Caco-2 (cell line): ENCODE data around the gene MMP23B. TPM values are rescaled to one million over a fixed set of nuclear protein-coding genes. Genes with fewer than 3 reads are reported as not detected.

Source experiments
- BruUV-seq: library from RNA; stranded (reverse); fragments of 400-500 nt; replicated peaks from 2 replicates; lab custom pipeline; 2021; lab: Mats Ljungman, UMichigan
- CTCF ChIA-PET: fragments of 300-600 bp; sonication (Branson Sonifier 250); formaldehyde crosslinking; loops from one replicate; lab custom pipeline; 2022; ENCODE audit warnings: antibody characterized with exemption; lab: Charles Lee
- POLR2A ChIA-PET: fragments of 300-600 bp; sonication (Branson Sonifier 250); formaldehyde crosslinking; loops from one replicate; lab custom pipeline; 2022; ENCODE audit warnings: antibody characterized with exemption; lab: Charles Lee
- DNase-seq, 2 experiments: peaks; one replicate each; pipeline versions ENCODE4 v3.0.0 to v3.0.0-alpha.2; 2020 to 2022
- H3K27me3 ChIP-seq: replicated peaks from 2 replicates; pipeline ENCODE4 v1.6.0; 2011; ENCODE audit warnings: low read length; ENCODE audit not compliant: control insufficient read depth, insufficient read depth
- H3K36me3 ChIP-seq: 2 replicates; pipeline ENCODE4 v1.5.1; 2011; ENCODE audit warnings: low read length; ENCODE audit not compliant: control insufficient read depth, insufficient read depth
- H3K4me1 ChIP-seq: fragments of 250-450 bp; sonication (Bioruptor Pico); 2 replicates; pipeline ENCODE4 v1.5.1; 2020; ENCODE audit warnings: mild to moderate bottlenecking
- H3K4me3 ChIP-seq: 2 replicates; pipeline ENCODE4 v1.5.1; 2011; ENCODE audit warnings: low read depth, mild to moderate bottlenecking, control low read depth, low read length
- H3K9me3 ChIP-seq: fragments of 250-450 bp; sonication (Bioruptor Pico); 2 replicates; pipeline ENCODE4 v1.5.1; 2020; ENCODE audit warnings: mild to moderate bottlenecking, moderate library complexity
- H3K27ac Mint-ChIP-seq: one replicate; pipeline ENCODE4 v1.8.0; 2022; ENCODE audit warnings: mixed read lengths; ENCODE audit not compliant: unreplicated experiment
- H3K27me3 Mint-ChIP-seq: one replicate; pipeline ENCODE4 v1.8.0; 2022; ENCODE audit warnings: mixed read lengths; ENCODE audit not compliant: insufficient read depth, unreplicated experiment
- H3K36me3 Mint-ChIP-seq: one replicate; pipeline ENCODE4 v1.8.0; 2022; ENCODE audit warnings: mild to moderate bottlenecking, mixed read lengths; ENCODE audit not compliant: insufficient read depth, unreplicated experiment
- H3K4me1 Mint-ChIP-seq: one replicate; pipeline ENCODE4 v1.8.0; 2022; ENCODE audit warnings: low read depth, mixed read lengths; ENCODE audit not compliant: unreplicated experiment
- H3K4me3 Mint-ChIP-seq: one replicate; pipeline ENCODE4 v1.8.0; 2022; ENCODE audit warnings: mild to moderate bottlenecking, moderate library complexity, mixed read lengths; ENCODE audit not compliant: unreplicated experiment
- H3K9me3 Mint-ChIP-seq: one replicate; pipeline ENCODE4 v1.8.0; 2022; ENCODE audit warnings: mixed read lengths; ENCODE audit not compliant: unreplicated experiment
- CTCF ChIP-seq, 2 experiments: fragments of 200-600 bp in 1 of 2; IDR thresholded peaks; 1 replicate in 1 of 2; 2 replicates in 1 of 2; pipeline versions ENCODE4 v1.5.1 to v1.8.0; 2011 to 2022; ENCODE audit warnings: antibody characterized with exemption in 1 of 2, control low read depth in 1 of 2, inconsistent platforms in 1 of 2, low read depth in 1 of 2, low read length in 1 of 2, mild to moderate bottlenecking in 1 of 2, moderate library complexity in 1 of 2; ENCODE audit not compliant: insufficient read depth in 1 of 2, severe bottlenecking in 1 of 2, unreplicated experiment in 1 of 2
- intact Hi-C: fragments of 100-400 bp; cut with micrococcal nuclease; formaldehyde crosslinking; loops from one replicate; pipeline ENCODE4 v1.10.0; 2022; ENCODE audit not compliant: unreplicated experiment
- total RNA-seq: library from RNA; stranded (reverse); gene quantifications from 2 replicates; pipeline ENCODE4 v1.2.3, GENCODE V29; 2022

The MMP23B gene
- total RNA-seq, 1 experiment from 2014 or later = 6.0 TPM

- Histone ChIP-seq H3K9me3 (no peaks in the 10 kb centered on the region), H3K36me3 (no peaks in the 10 kb centered on the region), H3K4me1 (no peaks in the 10 kb centered on the region; the same call in 1 of the 2 replicates), H3K27me3 (no peaks in the 10 kb centered on the region), H3K4me3 (no peak overlapping the region)
- H3K27me3 Mint-ChIP-seq = no peaks in the 10 kb centered on the region
- no peak for DNase-seq
- no peaks in the 10 kb centered on the region for H3K4me1 Mint-ChIP-seq
- no peak overlapping the region for H3K27ac Mint-ChIP-seq
- no TSS peak for BruUV-seq
- no peaks in the 10 kb centered on the region for H3K36me3 Mint-ChIP-seq
- intact Hi-C loops = no loop called here
- H3K9me3 Mint-ChIP-seq = no peaks in the 10 kb centered on the region
- no peak overlapping the region for H3K4me3 Mint-ChIP-seq
- ChIA-PET POLR2A (no interaction called here), CTCF (no interaction called here)
- no peak for TF ChIP-seq CTCF (IDR thresholded peaks at IDR 0.05; ENCODE audit: insufficient read depth in 1 of 2, low read depth in 1 of 2, low read length in 1 of 2, severe bottlenecking in 1 of 2, unreplicated experiment in 1 of 2)
These were observed 26.9 kb upstream of the MMP23B start for GRCh38 chr1:1605034-1605591.

GRCh38 chr1:1605724-1606123 is 26.2 kb upstream of the MMP23B start:
- no peak for DNase-seq
- H3K4me1 ChIP-seq = no peaks in the 10 kb centered on the region
- BruUV-seq = no TSS peak
- H3K27me3 ChIP-seq = no peaks in the 10 kb centered on the region
- H3K9me3 Mint-ChIP-seq = no peaks in the 10 kb centered on the region
- intact Hi-C loops = no loop called here
- TF ChIP-seq CTCF (IDR thresholded peaks at IDR 0.05; ENCODE audit: insufficient read depth in 1 of 2, low read depth in 1 of 2, low read length in 1 of 2, severe bottlenecking in 1 of 2, unreplicated experiment in 1 of 2) = no peak
- no peak overlapping the region for H3K4me3 Mint-ChIP-seq
- H3K36me3 Mint-ChIP-seq = no peaks in the 10 kb centered on the region
- no peaks in the 10 kb centered on the region for H3K9me3 ChIP-seq
- H3K4me3 ChIP-seq = no peak overlapping the region
- ChIA-PET CTCF (no interaction called here), POLR2A (no interaction called here)
- no peaks in the 10 kb centered on the region for H3K27me3 Mint-ChIP-seq
- H3K36me3 ChIP-seq = no peaks in the 10 kb centered on the region
- H3K27ac Mint-ChIP-seq = no peak overlapping the region
- H3K4me1 Mint-ChIP-seq = no peaks in the 10 kb centered on the region

- no TSS peak for BruUV-seq
- no peak overlapping the region for H3K4me3 ChIP-seq
- intact Hi-C loops = no loop called here
- H3K9me3 ChIP-seq = no peaks in the 10 kb centered on the region
- TF ChIP-seq CTCF (IDR thresholded peaks at IDR 0.05; ENCODE audit: insufficient read depth in 1 of 2, low read depth in 1 of 2, low read length in 1 of 2, severe bottlenecking in 1 of 2, unreplicated experiment in 1 of 2) = no peak
- H3K36me3 ChIP-seq = no peaks in the 10 kb centered on the region
- H3K4me3 Mint-ChIP-seq = no peak overlapping the region
- no peaks in the 10 kb centered on the region for H3K4me1 ChIP-seq
- CTCF ChIA-PET = no interaction called here
- no peak for DNase-seq
- H3K27me3 ChIP-seq = no peaks in the 10 kb centered on the region
- no peaks in the 10 kb centered on the region for H3K4me1 Mint-ChIP-seq
- no peaks in the 10 kb centered on the region for H3K9me3 Mint-ChIP-seq
- POLR2A ChIA-PET = no interaction called here
- H3K27me3 Mint-ChIP-seq = no peaks in the 10 kb centered on the region
- no peaks in the 10 kb centered on the region for H3K36me3 Mint-ChIP-seq
- no peak overlapping the region for H3K27ac Mint-ChIP-seq
These were observed 25.7 kb upstream of the MMP23B start for GRCh38 chr1:1606232-1606631.
